Testis (tissue), 2 donors: ENCODE results near the gene FHOD3.

ENCODE experiments used
- CTCF ChIP-seq, 3 experiments: fragments of 450-650 bp in 2 of 3; fragments of 200-600 bp in 1 of 3; sonication (generic) in 1 of 3; IDR thresholded peaks; one replicate each; pipeline ENCODE4 v1.5.1; 2016 to 2019; ENCODE audit warnings: antibody characterized with exemption in 3 of 3, mild to moderate bottlenecking in 2 of 3, moderate library complexity in 1 of 3
- POLR2A ChIP-seq: fragments of 450-650 bp; IDR thresholded peaks from one replicate; pipeline ENCODE4 v1.6.1; 2017; ENCODE audit warnings: antibody characterized with exemption, mild to moderate bottlenecking, moderate library complexity

- TF ChIP-seq CTCF (IDR thresholded peaks at IDR 0.05) (no peak), POLR2A (no peak)
Measured at GRCh38 chr18:36761186-36761698, 463.7 kb downstream of the FHOD3 start.
